ENCODE results near the gene FOXF2. TPM values are rescaled to one million over a fixed set of nuclear protein-coding genes. Genes with fewer than 3 reads are reported as not detected.

Gene FOXF2
- total and polyA plus RNA-seq, 2 experiments from 2014 or later = not detected

DNA sequence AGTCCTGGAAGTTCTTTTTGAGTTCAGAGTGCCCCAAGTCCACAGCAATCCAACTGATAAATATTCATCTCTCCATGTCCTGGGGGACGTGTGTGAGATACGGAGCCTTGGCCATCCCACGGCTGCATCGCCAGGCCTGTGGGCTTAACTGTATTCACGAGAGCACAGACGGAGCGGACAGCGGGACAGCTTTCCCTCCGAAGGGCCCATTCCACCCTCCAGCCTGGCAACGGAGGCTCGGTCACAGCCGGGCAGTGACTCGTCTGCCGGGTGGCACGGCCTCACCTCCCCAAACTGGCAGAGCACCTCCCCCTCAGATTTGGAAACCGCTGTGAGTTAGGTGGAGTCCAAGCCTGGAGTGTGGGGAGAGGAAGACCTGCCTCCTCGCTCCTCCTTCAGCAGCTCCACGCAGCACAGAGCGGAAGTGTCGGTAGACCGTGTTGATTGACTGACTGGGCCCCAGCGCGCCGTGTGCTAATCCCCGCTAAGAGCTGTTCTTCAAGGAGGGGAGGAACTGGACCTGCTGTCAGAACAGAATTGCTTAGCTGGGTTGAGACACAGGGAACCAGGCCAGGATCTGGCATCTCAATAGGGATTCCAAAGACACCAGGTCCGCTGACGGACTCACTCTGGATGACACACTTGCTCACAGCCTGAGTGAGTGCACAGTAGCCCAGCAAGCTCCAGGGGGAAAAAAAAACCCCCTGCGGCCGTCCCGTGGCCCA lies 10.9 kb downstream of the FOXF2 start:
- peaks cover 22% of the 10 kb centered on the region for H3K4me1 Mint-ChIP-seq
- Histone ChIP-seq H2AFZ (no peak overlapping the region), H3K36me3 (ENCODE audit: insufficient read depth) (no peaks in the 10 kb centered on the region), H3K4me1 (ENCODE audit: insufficient read depth) (peaks cover 14% of the 10 kb centered on the region; the same call in 1 of the 2 replicates), H4K20me1 (replicated peaks; ENCODE audit: insufficient read depth) (peaks cover 3% of the 10 kb centered on the region), H3K9me2 (ENCODE audit: insufficient read depth) (0 out of 2 replicates have a peak, but pooled peaks cover 4% of the 10 kb centered on the region), H3K4me2 (no peak overlapping the region), H3K27me3 (ENCODE audit: insufficient read depth) (peaks cover 55% of the 10 kb centered on the region), H3K27ac (ENCODE audit: low read depth) (no peak overlapping the region), H3F3A (replicated peaks; ENCODE audit: low read depth) (no peaks in the 10 kb centered on the region), H3K79me2 (replicated peaks; ENCODE audit: insufficient read depth) (no peaks in the 10 kb centered on the region), H3K4me3 (no peak overlapping the region)
- no peak overlapping the region for H3K4me3 Mint-ChIP-seq
- DNase-seq (ENCODE audit: low spot score) = no peak
- TF ChIP-seq, protein P1, sequence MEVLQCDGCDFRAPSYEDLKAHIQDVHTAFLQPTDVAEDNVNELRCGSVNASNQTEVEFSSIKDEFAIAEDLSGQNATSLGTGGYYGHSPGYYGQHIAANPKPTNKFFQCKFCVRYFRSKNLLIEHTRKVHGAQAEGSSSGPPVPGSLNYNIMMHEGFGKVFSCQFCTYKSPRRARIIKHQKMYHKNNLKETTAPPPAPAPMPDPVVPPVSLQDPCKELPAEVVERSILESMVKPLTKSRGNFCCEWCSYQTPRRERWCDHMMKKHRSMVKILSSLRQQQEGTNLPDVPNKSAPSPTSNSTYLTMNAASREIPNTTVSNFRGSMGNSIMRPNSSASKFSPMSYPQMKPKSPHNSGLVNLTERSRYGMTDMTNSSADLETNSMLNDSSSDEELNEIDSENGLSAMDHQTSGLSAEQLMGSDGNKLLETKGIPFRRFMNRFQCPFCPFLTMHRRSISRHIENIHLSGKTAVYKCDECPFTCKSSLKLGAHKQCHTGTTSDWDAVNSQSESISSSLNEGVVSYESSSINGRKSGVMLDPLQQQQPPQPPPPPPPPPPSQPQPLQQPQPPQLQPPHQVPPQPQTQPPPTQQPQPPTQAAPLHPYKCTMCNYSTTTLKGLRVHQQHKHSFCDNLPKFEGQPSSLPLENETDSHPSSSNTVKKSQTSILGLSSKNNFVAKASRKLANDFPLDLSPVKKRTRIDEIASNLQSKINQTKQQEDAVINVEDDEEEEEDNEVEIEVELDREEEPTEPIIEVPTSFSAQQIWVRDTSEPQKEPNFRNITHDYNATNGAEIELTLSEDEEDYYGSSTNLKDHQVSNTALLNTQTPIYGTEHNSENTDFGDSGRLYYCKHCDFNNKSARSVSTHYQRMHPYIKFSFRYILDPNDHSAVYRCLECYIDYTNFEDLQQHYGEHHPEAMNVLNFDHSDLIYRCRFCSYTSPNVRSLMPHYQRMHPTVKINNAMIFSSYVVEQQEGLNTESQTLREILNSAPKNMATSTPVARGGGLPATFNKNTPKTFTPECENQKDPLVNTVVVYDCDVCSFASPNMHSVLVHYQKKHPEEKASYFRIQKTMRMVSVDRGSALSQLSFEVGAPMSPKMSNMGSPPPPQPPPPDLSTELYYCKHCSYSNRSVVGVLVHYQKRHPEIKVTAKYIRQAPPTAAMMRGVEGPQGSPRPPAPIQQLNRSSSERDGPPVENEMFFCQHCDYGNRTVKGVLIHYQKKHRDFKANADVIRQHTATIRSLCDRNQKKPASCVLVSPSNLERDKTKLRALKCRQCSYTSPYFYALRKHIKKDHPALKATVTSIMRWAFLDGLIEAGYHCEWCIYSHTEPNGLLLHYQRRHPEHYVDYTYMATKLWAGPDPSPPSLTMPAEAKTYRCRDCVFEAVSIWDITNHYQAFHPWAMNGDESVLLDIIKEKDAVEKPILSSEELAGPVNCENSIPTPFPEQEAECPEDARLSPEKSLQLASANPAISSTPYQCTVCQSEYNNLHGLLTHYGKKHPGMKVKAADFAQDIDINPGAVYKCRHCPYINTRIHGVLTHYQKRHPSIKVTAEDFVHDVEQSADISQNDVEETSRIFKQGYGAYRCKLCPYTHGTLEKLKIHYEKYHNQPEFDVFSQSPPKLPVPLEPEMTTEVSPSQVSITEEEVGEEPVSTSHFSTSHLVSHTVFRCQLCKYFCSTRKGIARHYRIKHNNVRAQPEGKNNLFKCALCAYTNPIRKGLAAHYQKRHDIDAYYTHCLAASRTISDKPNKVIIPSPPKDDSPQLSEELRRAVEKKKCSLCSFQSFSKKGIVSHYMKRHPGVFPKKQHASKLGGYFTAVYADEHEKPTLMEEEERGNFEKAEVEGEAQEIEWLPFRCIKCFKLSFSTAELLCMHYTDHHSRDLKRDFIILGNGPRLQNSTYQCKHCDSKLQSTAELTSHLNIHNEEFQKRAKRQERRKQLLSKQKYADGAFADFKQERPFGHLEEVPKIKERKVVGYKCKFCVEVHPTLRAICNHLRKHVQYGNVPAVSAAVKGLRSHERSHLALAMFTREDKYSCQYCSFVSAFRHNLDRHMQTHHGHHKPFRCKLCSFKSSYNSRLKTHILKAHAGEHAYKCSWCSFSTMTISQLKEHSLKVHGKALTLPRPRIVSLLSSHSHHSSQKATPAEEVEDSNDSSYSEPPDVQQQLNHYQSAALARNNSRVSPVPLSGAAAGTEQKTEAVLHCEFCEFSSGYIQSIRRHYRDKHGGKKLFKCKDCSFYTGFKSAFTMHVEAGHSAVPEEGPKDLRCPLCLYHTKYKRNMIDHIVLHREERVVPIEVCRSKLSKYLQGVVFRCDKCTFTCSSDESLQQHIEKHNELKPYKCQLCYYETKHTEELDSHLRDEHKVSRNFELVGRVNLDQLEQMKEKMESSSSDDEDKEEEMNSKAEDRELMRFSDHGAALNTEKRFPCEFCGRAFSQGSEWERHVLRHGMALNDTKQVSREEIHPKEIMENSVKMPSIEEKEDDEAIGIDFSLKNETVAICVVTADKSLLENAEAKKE (CRISPR knock-in tag; IDR thresholded peaks at IDR 0.05) = no peak
- no peak for TF ChIP-seq EZH2phosphoT487 (IDR thresholded peaks at IDR 0.05; ENCODE audit: unreplicated experiment)
- no peak for TF ChIP-seq ZNF114 (CRISPR knock-in tag; IDR thresholded peaks at IDR 0.05)
- no peak for TF ChIP-seq ZNF331 (CRISPR knock-in tag; IDR thresholded peaks at IDR 0.05; ENCODE audit: low read depth)
- TF ChIP-seq STAT1 (IDR thresholded peaks at IDR 0.05; ENCODE audit: unreplicated experiment) = no peak
- TF ChIP-seq, protein P2, sequence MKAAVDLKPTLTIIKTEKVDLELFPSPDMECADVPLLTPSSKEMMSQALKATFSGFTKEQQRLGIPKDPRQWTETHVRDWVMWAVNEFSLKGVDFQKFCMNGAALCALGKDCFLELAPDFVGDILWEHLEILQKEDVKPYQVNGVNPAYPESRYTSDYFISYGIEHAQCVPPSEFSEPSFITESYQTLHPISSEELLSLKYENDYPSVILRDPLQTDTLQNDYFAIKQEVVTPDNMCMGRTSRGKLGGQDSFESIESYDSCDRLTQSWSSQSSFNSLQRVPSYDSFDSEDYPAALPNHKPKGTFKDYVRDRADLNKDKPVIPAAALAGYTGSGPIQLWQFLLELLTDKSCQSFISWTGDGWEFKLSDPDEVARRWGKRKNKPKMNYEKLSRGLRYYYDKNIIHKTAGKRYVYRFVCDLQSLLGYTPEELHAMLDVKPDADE (IDR thresholded peaks at IDR 0.05) = no peak
- TF ChIP-seq NANOG (IDR thresholded peaks at IDR 0.05; ENCODE audit: borderline replicate concordance) = no peak
- TF ChIP-seq POLR2AphosphoS5 (IDR thresholded peaks at IDR 0.05; ENCODE audit: low read depth) = no peak
- no peak for TF ChIP-seq EZH2 (IDR thresholded peaks at IDR 0.05; ENCODE audit: low read depth, unreplicated experiment)
- no peak for TF ChIP-seq JUNB (IDR thresholded peaks at IDR 0.05; ENCODE audit: unreplicated experiment)
- no peak for TF ChIP-seq CREB1 (CRISPR knock-in tag; IDR thresholded peaks at IDR 0.05; ENCODE audit: low read depth)
- TF ChIP-seq, protein P3, sequence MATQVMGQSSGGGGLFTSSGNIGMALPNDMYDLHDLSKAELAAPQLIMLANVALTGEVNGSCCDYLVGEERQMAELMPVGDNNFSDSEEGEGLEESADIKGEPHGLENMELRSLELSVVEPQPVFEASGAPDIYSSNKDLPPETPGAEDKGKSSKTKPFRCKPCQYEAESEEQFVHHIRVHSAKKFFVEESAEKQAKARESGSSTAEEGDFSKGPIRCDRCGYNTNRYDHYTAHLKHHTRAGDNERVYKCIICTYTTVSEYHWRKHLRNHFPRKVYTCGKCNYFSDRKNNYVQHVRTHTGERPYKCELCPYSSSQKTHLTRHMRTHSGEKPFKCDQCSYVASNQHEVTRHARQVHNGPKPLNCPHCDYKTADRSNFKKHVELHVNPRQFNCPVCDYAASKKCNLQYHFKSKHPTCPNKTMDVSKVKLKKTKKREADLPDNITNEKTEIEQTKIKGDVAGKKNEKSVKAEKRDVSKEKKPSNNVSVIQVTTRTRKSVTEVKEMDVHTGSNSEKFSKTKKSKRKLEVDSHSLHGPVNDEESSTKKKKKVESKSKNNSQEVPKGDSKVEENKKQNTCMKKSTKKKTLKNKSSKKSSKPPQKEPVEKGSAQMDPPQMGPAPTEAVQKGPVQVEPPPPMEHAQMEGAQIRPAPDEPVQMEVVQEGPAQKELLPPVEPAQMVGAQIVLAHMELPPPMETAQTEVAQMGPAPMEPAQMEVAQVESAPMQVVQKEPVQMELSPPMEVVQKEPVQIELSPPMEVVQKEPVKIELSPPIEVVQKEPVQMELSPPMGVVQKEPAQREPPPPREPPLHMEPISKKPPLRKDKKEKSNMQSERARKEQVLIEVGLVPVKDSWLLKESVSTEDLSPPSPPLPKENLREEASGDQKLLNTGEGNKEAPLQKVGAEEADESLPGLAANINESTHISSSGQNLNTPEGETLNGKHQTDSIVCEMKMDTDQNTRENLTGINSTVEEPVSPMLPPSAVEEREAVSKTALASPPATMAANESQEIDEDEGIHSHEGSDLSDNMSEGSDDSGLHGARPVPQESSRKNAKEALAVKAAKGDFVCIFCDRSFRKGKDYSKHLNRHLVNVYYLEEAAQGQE (IDR thresholded peaks at IDR 0.05; ENCODE audit: unreplicated experiment) = no peak
- TF ChIP-seq, protein P4, sequence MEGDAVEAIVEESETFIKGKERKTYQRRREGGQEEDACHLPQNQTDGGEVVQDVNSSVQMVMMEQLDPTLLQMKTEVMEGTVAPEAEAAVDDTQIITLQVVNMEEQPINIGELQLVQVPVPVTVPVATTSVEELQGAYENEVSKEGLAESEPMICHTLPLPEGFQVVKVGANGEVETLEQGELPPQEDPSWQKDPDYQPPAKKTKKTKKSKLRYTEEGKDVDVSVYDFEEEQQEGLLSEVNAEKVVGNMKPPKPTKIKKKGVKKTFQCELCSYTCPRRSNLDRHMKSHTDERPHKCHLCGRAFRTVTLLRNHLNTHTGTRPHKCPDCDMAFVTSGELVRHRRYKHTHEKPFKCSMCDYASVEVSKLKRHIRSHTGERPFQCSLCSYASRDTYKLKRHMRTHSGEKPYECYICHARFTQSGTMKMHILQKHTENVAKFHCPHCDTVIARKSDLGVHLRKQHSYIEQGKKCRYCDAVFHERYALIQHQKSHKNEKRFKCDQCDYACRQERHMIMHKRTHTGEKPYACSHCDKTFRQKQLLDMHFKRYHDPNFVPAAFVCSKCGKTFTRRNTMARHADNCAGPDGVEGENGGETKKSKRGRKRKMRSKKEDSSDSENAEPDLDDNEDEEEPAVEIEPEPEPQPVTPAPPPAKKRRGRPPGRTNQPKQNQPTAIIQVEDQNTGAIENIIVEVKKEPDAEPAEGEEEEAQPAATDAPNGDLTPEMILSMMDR (conservative IDR thresholded peaks at IDR 0.05; ENCODE audit: low read depth in 2 of 2) = no peak
- no peaks in the 10 kb centered on the region for H3K36me3 Mint-ChIP-seq (ENCODE audit: low read depth)
- H3K27ac Mint-ChIP-seq = no peak overlapping the region
- H3K27me3 Mint-ChIP-seq (ENCODE audit: insufficient read depth, low read depth, poor library complexity) = peaks cover 46% of the 10 kb centered on the region
- H3K9me3 Mint-ChIP-seq = peaks cover 4% of the 10 kb centered on the region; the same call in 1 of the 3 replicates
- peak; percentile 20 for ATAC-seq

Measured in GM23338 (cell line).